HG03045 (cell line): ENCODE measurements around the gene NOC2L.
"Not testable (repeated sequence)": the region's sequence is repeated elsewhere in the genome, so short reads cannot be mapped to it uniquely, and the experiment has no call there.

Experiments used
- ATAC-seq: cut with Tn5 transposase; IDR thresholded peaks from one replicate; pipeline ENCODE4 v1.9.1; 2021; ENCODE audit warnings: mild to moderate bottlenecking, moderate library complexity; ENCODE audit not compliant: unreplicated experiment

Gene NOC2L

DNA sequence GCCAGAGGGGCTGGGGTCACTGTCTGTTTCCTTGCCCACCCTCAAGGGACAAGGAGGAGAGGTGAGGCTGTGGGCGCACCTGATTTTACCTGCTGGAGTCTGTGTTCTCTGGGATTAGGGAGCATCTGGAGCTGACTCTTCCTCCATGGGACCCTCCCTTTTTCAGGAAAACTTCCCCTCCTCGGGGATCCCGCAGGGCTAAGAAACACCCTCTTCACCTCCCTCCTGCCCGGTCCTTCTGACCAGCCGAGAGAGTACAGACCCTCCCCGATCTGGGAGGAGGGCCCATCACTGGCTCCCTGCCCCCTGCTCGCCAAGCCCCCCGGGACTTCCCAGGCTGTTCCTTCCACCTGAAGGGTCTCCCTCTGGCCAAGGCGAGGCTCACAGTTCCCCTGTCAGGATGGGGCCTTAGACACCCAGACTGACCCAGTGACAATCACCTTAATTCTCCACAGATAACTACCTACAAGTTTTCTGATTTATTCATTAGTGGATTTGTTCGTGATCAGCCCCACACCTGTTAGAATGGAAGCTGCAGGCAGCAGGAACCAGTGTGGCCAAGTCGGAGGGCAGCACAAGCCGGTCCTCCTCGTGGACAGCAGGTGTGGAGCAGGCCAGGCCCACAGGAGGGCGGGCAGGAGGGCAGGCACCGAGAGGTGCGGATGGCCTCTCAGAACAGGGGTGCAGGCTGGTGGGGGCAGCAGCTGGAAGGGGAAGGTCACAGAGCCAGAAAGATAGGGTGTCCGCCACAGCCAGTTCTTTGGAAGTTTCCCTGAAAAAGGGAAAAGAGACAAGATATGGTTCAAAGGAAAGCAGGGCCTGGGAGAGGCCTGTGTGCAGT lies 51.2 kb downstream of the NOC2L start:
- no peak for ATAC-seq

DNA sequence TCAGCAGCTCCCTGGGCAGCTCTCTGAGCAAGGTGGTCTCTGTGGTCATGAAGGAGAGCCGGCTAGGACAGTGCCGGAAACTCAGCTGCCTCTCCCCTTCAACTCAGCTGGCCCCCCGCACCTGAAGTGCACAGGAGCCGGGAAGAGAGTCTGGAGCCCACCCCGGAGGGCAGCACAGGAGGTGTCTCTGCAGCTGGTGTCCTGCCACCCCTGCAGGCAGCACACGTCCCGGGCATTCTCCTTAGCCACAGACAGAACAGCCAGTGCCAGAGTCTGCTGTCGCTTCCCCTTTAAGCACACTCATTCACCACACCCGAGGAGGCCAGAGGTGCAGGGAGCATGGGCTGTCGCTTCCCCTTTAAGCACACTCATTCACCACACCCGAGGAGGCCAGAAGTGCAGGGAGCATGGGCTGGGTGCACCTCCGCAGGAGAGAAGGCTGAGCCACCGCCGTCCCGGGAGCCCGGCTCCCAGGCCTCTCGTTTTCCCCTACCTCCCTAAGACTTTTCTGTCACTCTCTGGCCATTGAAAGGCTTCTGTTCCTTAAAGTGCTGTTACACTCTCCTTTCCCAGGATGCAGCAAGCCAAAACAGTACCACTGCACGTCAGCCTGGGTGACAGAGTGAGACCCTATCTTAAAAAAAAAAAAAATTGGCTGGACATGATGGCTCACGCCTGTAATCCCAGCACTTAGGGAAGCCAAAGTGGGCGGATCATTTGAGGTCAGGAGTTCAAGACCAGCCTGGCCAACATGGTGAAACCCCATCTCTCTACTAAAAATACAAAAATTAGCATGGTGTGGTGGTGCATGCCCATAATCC lies 52.2 kb downstream of the NOC2L start:
- no peak for ATAC-seq

DNA sequence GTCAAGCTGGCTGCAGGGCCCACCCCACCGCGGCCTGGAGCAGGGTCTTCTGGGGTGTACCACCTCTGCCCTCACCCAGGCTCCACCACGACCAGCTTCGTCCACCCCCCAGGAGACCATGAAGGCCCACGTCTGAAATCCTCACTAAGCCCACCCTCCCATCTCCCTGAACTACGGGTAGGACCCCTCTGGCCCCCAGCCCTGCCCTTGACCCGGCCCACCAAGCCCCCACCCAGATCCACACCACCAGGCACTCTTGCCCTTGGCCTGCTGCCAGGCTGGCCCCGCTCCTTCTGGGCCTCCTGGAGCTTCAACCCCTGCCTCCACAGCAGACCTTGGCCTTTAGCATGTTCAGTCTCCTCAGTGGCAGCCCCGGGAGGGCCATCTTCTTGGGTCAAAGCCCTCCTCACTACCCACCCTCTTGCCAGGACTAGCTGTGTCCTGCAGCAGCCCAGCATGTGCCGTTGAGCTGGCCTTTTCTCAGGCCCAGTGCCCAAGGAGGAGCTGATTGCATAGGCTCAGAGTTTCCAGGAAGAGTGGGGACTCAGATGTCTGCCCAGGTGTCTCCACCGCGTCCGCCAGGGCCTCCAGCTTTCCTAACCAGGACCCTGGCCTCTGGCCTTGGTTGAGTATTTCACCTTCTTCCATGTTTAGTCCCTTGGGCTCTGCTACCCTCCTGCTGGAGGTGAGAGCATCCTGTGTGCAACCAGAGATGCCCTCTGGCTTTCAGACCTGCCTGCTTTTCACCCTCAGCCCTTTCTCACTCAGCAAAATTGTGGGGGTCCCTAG lies 53.1 kb downstream of the NOC2L start:
- no peak for ATAC-seq

- ATAC-seq: no peak
Measured at GRCh38 chr1:905071-905749, 53.8 kb downstream of the NOC2L start.

DNA sequence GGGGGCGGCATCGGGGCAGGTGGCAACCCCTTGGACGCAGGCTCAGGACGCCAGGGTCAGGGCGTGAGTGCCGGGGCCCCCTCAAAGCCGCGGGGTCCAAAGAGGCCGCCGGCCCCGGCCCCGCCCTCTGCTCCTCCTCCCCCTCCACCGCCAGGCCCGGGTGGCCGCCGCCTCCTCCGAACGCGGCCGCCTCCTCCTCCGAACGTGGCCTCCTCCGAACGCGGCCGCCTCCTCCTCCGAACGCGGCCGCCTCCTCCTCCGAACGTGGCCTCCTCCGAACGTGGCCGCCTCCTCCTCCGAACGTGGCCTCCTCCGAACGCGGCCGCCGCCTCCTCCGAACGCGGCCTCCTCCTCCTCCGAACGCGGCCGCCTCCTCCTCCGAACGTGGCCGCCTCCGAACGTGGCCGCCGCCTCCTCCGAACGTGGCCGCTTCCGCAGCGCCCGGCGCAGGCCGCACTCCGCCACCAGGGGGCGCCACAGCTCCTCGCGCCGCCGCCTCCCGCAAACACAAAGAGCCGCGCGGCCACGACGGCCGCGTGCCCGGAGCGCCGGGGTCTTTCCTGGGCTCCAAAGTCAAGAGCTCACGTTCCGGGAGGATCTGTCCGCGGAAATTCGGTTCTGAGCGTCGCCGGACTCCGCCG lies 54.6 kb downstream of the NOC2L start:
- ATAC-seq: peak; percentile 60

- no peak for ATAC-seq
Measured at GRCh38 chr1:903721-904271, 55.3 kb downstream of the NOC2L start.

GRCh38 chr1:903305-903704 lies 55.8 kb downstream of the NOC2L start:
- ATAC-seq: no peak

- ATAC-seq: no peak
Measured at GRCh38 chr1:902802-903201, 56.3 kb downstream of the NOC2L start.

DNA sequence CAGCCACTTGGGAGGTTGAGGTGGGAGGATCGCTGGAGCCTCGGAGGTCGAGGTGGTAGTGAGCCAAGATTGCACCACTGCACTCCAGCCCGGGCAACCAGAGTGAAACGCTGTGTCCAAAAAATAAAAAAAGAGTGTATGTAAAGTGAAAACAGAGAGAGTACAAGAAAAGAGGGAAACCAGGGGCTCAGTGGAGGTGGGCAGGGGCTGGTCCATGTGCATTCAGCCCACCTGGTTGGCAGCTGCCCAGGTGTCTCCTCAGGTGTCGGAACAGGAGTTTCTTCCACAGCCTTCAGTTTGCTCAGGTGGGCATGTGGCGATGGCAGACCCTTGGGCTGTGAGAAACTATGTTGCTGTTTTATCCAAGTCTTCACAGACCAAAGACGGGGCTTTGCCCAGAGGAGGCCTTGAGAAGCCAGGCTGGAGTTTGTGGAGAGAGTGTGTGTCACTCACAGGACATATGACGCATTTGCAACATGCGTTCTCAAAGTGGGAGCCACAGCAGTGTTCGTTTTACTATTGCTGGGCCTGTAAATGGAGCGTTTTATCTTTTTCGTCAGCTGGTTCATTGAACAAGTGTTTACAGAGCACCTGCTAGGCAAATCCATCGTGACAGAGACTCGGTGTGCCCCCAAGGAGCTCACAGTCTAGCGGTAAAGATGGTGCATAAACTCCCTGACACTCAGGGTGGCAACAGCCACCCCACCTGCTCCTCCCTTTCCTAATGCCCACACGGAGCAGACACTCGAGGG lies 57.8 kb downstream of the NOC2L start:
- ATAC-seq: no peak

DNA sequence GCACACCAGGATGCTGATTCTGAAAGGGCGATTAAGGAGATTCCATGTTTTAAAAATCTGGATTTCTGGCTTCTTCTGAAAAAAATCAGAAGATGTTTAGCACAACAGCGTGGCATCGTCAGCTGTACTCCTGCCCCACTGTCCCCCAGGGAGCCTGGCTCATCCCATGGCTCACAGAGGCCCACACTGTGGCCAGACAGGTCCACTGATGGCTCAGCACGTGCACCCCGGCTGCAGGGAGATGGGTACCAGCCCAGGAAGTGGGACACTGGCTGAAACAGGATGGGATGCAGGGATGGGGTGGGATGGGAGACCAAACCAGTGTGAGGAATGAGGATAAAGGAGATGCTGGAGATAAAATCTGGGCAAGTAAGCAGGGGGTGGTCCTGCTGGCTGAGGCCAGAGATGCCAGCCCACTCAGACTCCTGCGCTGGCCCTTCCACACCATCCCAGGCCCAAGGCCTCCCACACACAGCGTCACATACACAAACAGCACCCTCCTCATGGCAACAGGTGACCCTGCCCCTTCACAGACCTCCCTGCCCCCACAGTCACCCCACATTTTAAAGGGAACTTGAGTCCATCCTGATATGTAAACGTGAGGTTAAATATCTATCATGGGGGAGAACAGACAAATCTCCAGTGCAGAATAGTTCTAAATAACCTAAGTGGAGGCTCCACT lies 59.3 kb downstream of the NOC2L start:
- ATAC-seq: no peak

DNA sequence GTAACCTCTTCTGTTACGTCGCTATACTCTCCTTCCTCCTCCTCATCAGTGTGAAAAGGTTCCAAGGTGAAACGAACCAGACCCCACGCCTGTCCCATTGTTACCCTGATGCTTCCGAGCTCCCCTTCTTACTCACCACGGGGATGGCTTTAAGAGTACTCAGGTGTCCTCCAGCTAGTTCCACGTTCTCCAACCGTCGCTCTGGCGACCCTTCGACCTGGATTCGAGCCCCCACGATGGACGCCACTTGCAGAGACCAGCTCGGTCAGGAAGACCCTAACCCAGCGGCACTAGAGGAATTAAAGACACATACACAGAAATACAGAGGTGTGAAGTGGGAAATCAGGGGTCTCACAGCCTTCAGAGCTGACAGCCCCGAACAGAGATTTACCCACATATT lies 61.1 kb downstream of the NOC2L start:
- not testable (repeated sequence) for ATAC-seq

DNA sequence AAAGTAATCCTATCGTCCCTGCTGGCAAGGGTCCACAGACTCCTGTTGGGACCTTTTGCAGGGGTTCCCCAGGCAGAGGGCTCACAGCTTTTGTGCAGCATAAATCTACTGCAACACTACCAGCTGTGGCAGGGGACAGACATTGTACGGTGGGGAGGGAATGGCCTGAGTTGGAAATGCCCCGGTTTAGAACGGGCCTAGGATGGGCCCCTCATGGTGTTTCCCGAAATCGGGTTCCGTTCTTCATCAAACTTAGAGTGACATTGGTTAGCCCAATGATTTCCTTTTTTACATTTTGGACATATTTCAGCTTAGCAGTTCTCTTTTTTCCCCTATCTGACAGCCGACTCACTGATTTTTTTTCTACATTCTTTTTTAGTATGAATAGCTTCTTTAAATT lies 61.8 kb downstream of the NOC2L start:
- ATAC-seq: no peak
